DND-41 (cell line): ENCODE results near the gene MAP1LC3C.

Experiments
- EZH2 ChIP-seq: IDR thresholded peaks from 3 replicates; pipeline ENCODE4 v1.6.1; 2012; ENCODE audit warnings: borderline replicate concordance, low read depth, mild to moderate bottlenecking, moderate library complexity, low read length, inconsistent platforms; ENCODE audit not compliant: severe bottlenecking
- TF ChIP-seq, protein P1 (sequence below): IDR thresholded peaks from 2 replicates; pipeline ENCODE4 v1.5.1; 2012; ENCODE audit warnings: borderline replicate concordance, low read length, moderate library complexity, mild to moderate bottlenecking; ENCODE audit not compliant: poor library complexity, severe bottlenecking; ENCODE audit errors: extremely low read depth

DNA sequence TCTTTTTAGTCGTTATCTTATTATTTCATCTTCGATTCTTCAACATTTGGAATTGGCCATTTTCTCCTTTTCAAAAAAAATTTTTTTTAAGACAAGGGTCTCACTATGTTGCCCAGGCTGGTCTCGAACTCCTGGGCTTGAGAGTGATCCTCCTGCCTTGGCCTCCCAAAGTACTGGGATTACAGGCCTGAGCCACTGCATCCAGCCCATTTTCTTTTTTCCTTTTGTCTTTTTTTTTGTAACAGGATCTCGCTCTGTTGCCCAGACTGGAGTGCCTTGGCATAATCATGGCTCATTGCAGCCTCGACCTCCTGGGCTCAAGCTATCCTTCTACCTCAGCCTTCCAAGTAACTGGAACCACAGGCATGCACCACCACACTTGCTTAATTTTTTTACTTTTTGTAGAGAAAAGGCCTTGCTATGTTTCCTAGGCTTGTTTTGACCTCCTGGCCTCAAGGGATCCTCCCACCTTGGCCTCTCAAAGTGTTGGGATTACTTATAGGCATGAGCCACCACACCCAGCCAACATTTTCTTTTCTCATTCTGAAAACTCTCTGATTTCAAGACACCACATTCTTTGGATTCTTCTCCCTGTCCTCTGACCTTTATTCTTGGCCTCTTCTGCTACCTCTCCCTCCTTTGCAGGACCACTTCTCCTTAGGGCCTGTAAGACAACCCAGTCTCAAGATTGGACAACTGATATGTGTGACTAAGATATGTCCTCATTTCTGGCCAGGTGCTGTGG is 6.0 kb upstream of the MAP1LC3C start:
- TF ChIP-seq, protein P1, sequence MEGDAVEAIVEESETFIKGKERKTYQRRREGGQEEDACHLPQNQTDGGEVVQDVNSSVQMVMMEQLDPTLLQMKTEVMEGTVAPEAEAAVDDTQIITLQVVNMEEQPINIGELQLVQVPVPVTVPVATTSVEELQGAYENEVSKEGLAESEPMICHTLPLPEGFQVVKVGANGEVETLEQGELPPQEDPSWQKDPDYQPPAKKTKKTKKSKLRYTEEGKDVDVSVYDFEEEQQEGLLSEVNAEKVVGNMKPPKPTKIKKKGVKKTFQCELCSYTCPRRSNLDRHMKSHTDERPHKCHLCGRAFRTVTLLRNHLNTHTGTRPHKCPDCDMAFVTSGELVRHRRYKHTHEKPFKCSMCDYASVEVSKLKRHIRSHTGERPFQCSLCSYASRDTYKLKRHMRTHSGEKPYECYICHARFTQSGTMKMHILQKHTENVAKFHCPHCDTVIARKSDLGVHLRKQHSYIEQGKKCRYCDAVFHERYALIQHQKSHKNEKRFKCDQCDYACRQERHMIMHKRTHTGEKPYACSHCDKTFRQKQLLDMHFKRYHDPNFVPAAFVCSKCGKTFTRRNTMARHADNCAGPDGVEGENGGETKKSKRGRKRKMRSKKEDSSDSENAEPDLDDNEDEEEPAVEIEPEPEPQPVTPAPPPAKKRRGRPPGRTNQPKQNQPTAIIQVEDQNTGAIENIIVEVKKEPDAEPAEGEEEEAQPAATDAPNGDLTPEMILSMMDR, result no peak
- no peak for TF ChIP-seq EZH2
